Hematopoietic multipotent progenitor cell (in vitro differentiated cells): Measurements from ENCODE around the gene SP2. TPM values are rescaled to one million over a fixed set of nuclear protein-coding genes. Genes with fewer than 3 reads are reported as not detected.

Experiments used
- DNase-seq, 3 donors: peaks; one replicate each; pipeline ENCODE4 v3.0.0-alpha.2; 2011 to 2015; ENCODE audit warnings: low read depth in 2 of 3, low spot score in 2 of 3
- total RNA-seq: library from RNA; depleted of rRNA; stranded (reverse); fragments of >200 nt; gene quantifications from one replicate; pipeline ENCODE4 v1.2.3, GENCODE V29; 2012

The SP2 gene
- 7.5 TPM for total RNA-seq

DNA sequence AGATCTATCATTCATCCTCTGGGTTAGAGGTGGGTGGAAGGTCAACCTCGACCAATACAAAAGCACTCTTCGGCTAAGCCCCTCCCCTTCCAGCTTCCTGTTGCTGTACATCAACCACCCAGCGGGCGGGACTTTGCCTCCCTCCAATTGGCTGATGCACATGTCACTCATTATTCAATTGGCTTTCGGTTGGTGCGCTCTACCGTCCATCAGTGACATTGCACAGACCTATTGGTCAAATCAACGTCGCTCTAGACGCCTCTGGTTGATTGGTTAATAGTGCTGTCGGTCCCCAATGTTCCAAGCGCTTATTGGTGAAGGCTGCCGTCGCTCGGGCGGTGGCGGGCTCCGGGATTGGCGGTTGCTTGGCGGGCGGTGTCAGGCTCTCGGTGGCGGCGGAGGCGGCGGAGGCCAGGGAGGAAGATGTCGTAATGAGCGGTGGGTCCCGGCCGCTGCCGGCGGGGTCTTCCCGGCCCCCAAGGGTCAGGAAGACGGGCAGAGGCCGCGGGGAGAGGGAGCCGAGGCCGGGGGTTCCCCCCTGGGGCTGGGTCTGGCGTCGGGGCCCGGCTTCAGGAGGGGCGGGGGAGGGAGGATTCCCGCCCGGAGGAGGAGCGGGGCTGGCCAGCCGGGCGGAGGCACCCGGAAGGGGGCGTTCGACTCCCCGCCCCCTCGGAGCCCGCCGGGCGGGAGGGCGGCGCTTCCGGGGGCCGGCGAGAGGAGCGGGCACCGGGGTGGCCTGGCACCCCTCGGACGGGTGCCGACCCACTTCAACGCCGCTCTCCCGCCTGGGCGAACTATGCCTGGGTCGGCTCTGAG lies at the start of gene SP2:
Gene SP2, plus strand, starts transcription at position 381 of the 816 bp plus-strand sequence. Its CDS starts 51 bp downstream, at position 432.
- DNase-seq: peak; percentile 100

DNA sequence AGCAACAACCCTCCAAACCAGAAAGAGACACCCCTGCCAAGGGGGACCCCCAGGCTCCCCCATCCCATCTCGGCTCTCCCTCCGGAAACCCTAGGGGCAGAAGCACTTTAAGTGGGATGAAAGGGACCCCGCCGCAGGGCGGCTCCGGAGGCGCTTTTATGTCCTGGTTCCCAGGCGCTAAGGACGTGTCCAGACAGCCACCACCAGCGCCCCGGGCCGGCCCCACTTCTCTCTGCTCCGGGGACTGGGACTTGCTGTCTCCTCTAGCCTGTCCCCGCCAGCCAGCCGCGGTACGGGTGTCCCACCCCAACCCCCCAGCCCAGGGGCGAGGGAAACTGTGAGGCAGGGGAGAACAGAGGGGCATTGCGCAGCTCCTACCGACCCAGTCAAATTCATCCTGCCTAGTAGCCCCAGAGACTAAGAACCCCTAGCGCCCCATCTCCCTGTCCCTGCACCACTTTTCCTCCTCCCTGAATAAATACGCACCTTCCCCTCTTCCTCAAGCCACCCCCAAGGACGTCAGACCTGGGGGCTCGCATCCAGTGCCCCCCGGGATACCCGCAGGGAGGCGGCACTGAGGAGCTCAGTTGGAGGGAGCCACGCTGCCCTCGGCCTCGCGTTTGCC lies 49.2 kb upstream of the SP2 start:
- no peak for DNase-seq

DNA sequence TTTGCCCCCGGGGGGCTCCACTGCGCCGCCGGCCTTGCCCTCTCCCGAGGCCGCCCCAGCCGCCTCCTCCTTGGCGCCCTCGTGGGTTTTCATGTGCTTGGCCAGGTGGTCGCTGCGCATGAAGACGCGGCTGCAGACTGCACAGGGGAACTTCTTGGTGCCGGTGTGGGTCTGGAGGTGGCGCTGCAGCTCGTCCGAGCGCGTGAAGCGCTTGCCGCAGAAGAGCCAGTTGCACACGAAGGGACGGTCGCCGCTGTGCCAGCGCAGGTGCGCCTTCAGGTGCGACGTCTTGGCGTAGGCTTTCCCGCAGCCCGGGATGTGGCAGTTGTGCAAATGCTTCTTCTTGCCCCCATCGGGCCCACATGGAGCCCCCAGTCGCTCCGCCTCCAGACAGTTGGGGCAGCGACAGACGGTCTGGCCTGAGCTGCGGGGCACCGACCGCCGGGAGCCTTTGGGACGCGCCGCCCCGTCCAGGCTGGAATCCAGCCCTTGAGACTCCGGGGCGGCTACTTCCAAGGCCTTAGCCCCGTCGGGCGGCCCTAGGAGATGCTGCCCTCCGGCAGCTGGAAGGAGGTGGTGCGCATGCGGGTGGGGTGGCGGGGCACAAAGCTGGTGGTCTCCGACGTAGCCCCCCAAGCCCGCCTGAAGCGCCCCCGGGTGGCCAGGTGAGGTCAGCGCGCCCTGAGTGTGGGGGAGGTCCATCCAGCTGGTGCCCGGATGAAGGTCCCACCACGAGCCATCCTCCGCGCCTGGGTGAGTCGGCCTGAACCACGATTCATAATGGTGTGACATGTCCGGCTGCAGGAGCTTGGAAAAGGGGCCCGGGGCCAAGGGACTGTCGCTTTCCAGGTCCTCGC lies 48.5 kb upstream of the SP2 start:
- peak in 2 of 3 donors; percentile 51 to 52 for DNase-seq

DNA sequence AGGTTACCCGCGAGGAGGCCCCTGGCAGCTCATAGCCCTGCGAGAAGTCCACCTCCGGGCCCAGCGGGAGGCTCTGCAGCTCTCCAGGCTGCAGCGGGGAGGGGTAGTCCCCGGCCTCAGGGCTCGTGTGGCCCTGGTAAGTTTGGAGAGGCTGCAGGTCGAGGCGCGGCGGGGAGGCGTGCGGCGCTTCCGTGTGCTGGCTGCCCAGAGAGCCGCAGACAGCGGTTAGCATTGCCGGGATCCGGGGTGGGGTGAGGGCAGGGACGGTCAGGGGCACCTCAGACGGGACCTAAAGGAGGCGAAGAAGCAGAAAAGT lies 47.9 kb upstream of the SP2 start:
- DNase-seq: no peak

DNA sequence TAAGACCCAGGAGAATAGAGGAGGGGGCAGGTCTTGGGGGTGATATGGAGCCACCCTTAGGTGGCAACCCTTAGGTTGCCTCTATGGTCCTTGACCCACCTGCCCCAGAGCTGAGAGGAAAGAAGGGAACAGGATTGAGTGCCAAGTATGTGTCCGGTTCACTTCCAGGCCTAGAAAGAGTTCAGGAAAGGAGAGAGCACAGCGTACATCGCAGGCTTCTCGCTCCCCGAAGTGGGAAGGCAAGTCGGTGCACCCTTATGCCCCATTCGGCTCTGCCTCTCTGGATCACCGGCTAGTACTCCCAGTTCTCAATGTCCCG lies 45.7 kb upstream of the SP2 start:
- no peak for DNase-seq

DNA sequence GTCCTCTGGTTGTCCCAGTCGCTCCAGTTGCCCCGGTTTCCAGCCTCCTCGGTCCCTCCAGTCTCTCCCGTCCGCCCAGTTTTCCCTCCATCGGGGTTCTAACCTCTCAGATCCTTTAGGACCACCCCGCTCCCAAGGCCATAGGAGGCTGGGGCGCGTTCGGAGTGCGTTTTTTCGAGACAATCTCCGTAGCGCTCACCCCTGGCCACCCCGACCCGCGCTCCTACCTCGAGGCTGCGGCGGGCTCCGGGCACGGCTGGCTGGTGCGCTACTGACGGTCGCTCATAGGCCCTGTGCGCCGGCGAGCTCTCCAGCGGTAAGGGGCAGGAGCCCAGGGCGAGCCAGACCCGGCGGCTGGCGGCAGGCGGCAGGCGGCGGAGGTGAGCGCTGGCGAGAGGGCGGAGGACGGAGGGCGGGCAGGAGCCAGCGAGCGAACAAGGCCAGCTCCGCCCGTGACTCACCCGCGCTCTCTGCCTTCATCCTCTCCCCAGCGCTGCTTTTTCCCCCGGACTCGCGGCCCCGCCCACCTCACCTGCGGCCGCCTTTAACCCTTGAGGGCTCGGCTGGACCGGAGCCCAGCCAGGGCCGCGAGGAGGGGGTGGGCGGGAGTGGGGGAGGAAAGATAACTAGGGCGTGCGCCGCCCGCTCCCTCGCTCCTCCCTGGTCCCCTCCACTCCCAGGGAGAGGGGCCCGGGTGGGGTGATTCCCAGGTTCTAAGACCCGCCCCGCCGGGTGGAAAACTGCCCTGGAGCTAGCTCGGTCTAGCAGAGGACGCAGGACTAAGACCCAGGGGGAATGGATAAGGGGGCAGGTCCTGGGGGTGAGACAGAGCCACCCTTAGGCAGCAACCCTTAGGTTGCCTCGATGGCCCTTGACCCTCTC lies 45.1 kb upstream of the SP2 start, which contains the start of gene SP6:
Gene SP6, minus strand, starts transcription at position 472 of the 882 bp plus-strand sequence. CDS start 2,734 bp downstream, outside the sequence.
- DNase-seq: peak in 2 of 3 donors; percentile 64 to 77

DNA sequence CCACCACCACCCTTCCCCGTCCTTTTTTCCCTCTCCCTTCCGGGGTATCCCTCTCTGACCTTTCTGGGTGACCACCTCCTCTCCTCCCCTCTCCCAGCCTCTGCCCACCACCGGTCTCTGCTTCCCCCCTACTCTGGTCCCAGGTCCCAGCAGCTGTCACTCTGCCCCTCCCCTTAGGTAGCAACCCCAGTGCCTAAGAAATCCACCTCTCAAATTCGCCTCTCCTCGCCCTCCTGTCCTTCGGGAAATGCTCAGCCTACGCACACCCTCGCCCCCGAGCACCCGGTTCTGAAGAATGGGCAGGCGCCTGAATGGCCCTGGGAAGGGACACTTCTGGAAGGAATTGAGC lies 44.3 kb upstream of the SP2 start:
- no peak for DNase-seq

DNA sequence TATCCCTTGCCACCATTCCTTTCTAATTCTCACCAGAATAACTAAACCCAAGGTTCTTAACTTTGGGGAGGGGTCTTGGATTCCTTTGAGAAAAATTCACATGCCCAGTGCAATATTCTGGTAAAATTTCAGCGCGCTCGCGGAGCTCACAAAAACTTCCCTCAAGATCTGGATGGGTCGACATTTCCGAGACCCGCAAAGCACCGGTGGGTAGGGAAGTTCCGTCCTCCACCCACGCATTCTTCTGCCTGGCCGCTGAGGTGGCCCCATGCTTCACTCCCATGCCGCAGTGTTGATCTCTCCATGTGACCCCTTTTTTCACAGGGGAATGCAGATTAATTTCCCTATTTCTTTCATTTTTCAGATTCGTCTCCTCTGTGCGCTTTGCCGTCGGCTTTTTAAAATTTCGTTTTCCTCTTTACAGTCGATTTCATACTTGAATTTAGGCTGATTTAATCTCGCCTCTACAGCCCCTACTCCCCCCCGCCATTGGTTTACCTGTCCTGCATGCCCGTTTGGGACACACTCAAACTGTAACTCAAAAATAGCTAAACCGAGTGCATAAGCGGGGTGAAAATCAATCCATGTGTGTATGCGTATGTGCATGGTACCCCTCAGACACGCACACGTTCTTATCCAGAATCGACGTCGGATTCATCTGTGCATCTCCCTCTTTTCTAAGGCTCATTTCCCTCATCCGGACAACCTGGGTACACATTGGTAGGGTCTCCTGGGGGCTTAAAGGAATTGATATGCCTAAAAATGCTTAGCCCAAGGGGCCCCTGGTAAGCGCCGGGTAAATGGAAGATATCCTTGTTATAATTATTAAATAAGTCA lies 43.7 kb upstream of the SP2 start:
- DNase-seq: peak in 2 of 3 donors; percentile 39 to 40

DNA sequence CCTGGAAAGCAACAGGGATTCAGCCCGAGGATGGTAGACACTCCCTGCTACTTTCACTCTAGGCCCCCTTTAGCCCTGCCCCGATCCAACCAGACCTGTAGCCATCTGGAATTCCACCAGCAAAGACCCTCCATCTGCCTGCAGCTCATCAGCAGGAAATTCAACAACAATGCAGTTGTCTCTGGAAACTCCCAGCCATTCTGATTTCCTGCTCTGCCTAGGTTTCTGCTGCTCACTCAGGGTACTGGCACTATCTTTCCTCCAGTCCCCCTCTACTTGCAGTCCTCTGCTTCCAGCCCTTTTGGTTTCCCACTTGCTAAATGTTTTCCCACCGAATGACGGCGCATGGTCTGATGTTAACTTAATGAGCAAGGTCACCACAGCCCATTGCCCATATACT lies 42.4 kb upstream of the SP2 start:
- no peak for DNase-seq

DNA sequence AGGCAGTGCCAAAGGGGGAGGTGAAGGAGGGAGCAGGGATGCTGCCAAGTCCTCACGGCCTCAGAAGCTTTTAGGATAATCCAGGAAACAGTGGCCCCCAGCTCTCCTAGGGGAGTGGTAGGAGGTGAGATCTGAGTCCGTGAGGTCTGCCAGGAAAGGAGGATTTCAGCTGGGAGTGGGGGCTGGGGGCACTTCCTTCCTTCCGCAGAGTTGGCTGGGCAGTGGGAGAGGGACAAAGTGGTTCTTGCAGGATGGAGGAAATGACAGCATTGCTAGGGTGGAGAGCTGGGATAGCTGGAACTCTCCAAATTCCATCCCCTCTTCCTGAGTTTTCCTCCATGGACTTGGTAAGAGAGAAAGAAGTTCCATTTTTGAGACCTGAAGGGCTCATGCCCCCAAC lies 40.3 kb upstream of the SP2 start:
- no peak for DNase-seq

DNA sequence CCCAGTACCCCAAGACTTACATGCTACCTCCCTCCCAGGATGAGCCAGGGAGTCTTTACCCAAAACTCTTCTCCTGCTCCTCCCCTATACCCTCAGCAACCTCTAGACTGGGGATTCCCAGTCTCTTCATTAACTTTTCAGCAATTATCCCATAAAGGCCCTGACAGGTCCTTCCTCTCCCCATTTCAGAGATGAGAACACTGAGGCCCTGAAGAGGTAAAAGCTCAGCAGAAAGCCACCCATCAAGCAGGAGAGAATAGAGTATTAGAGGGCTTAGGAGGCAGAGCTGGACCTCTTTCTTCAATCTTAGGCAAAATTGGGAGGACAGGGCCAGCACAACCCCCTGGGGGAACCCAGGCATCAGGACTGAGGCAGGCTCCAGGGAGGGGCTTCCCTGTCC lies 39.2 kb upstream of the SP2 start:
- DNase-seq: no peak

DNA sequence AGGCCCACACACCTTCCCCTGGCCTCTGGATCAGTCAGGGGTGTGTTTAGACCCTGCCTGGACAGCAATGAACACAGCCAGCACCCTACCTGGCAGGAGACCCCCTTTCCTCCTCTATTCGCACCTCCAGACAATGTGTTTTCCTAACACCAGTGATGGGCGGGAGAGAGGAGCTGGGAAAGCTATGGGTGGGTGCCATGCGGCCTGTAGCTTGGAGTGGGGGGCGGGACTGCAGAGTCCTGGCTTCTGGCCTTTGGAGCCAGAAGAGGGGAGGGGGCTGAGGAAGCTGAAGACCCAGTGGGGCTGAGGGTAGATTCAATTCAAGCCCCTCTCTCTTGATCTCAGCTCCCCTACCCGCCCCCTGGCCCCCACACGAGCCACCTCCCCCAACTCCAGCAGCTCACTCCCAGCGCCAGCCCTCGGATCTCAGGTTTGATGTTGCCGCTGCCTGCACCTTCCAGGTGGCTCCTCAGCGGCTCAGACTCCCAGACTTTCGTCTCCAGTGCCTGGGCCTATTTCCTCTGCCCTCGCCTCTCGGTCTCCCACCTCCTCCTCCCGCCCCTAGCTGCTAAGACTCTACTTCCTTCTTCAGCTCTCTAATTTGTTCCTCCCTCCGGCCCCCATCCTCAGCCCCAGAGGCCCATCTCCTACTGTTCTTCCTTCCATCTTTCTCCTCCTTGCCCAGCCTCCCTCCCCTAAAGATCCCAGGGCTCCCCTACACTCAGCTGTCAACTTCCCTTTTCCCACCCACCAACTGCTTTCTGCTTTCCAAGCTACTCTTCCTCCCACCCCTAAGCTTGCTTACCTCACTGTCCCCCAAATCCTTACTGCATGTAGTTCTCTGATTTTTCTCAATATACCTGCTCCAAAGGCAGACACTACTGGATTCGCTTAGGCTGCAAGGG lies 38.2 kb upstream of the SP2 start:
- DNase-seq: no peak

DNA sequence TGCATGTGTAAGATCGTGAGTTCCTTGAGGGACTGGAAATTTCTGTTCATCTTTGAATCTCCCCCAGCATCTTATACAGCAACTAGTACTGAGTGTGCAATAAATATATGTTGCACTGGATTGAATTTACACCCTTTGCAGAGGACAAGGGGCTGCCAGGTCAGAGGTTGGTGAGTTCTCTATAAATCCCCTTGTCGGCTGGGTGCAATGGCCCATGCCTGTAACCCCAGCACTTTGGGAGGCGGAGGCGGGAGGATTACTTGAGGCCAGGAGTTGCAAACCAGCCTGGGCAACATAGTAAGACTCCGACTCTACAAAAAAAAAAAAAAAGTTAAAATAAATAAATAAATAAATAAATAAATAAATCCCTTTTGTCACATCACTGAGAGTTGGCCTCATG lies 35.6 kb upstream of the SP2 start:
- no peak for DNase-seq

DNA sequence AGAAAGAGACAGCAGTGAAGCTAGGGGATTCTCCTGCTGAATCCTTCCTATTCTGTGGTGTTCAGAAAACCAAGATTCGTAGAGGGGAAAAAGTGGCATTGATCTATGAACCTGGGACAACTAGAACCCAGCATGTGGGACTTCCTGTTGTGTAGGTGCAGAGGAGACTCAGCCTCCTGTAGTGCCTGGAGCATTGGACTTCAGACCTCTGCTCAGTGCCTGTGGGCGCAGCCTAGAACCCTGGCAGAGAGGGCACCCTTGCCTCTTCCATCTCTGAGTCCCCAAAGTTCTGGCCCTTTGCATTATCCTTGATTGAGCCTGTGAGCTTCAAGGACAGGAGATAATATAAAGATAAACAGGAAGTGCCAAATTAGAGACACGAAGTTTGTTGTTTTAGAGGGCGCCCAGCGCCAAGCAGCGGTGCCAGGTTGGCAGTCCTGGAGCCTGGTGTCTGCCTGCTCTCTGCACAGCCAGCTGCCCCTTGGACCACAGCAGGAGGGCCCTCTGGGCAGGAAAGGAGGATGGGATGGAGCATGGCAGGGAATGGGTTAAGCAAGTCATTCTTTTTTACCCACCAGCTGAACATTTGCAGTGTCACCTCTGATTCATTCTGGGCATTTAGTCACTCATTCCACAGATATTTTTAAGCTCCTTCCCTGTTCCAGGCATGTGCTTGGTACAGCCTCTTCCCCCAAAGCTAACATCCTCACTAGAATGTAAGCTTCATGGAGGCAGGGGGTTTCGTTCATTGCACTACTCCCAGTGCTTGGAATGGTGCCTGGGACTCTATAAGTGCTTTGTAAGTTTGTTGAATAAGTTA lies 33.2 kb upstream of the SP2 start:
- no peak for DNase-seq

DNA sequence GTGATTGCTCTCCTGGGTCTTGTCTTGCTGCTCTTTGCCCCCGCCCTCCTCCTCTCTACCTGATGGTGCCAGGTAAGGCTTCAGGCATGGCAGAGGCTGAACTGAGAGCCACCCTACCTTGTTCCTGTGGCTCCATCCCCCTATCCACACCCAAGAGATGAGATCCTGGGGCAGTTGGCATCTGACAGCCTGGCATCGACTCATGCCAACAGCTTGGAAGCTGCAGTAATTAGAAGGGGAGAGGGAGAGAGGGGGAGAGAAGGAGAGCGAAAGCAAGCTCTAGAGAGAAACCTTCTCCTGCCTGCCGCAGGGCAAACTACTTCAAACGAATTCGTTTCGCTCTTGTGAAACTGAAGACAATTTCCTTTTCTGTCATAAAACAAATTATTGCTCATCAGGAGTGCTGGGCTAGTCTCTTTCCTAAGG lies 31.2 kb upstream of the SP2 start:
- DNase-seq: no peak

DNA sequence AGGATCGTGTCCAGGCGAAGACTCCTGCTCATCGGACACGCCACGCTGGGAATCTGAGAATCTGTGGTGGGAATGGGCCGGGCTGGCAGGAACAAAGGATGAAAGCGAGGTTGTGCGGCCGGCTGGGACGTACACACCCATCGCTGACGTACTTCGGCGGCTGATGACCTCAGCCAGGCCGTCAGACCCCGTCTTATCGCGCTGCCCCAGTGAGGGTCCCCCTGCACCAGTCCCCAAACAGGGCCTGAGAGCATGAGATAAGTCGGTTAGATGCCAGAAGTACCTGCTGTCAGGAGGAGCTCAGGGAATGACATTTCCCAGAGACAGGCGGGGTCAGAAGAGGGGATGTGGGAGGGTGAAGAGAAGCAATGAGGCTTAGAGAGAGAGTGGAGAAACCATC lies 29.1 kb upstream of the SP2 start:
- DNase-seq: no peak

DNA sequence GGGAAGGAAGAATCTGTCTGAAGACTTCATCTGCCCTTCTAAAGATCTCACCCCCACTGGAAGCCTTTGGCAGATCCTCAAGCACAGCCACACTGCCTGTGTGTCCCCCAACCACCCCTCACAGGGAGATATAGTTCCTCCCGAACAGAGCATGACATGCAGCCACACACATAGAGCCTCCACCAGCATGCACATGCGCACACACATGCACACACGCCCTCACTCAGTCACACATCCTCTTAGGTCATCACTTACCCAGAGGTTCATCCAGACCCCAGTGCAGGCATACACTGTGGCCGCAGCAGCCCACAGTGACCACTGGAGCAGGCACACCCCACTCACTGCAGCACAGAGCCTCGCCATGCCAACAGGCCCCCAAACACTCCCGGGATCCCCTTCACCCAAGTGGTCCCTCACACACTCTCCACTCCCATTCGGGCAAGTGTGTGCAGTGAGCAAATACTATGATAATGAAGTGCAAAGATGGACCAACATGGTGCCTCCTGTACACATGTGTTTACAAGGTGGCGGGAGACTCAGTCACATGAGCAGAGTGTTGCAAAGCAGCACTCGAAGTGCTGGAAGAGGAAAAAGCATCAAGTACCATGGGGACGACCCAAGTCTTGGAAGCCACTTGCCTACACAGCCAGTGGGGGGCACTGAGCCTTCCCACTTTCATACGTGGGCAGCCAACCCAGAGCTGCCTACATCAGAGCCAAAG lies 28.1 kb upstream of the SP2 start:
- no peak for DNase-seq
